SU-DHL-6 (cell line): ENCODE results near the gene CLTB.

Experiments
- CTCF ChIP-seq: fragments of 200-600 bp; sonication (generic); IDR thresholded peaks from one replicate; pipeline ENCODE4 v1.5.1; 2017; ENCODE audit warnings: antibody characterized with exemption, mild to moderate bottlenecking, low read length, moderate library complexity; ENCODE audit not compliant: insufficient read depth, poor library complexity, severe bottlenecking
- EZH2phosphoT487 ChIP-seq: fragments of 200-600 bp; sonication (generic), shearing (Covaris generic); conservative IDR thresholded peaks from 2 replicates; pipeline ENCODE4 v1.6.1; 2018; ENCODE audit warnings: mild to moderate bottlenecking, antibody characterized with exemption, low read length, moderate library complexity, mixed read lengths

GRCh38 chr5:176360894-176361436 lies 55.4 kb downstream of the CLTB start:
- no peak for TF ChIP-seq EZH2phosphoT487
- TF ChIP-seq CTCF = no peak
